OCI-LY1 (cell line): ENCODE measurements around the gene NTMT2.

ENCODE experiments used
- EZH2 ChIP-seq: fragments of 200-600 bp; sonication (generic), shearing (Covaris generic); IDR thresholded peaks from 2 replicates; pipeline ENCODE4 v1.8.0; 2017; ENCODE audit warnings: borderline replicate concordance, mixed run types, mild to moderate bottlenecking, antibody characterized with exemption, low read length, moderate library complexity, mixed read lengths
- TF ChIP-seq, protein P1 (sequence below): fragments of 200-600 bp; sonication (generic), shearing (Covaris generic); IDR thresholded peaks from 2 replicates; pipeline ENCODE4 v1.5.1; 2017; ENCODE audit warnings: mild to moderate bottlenecking, antibody characterized with exemption, low read length, moderate library complexity, mixed read lengths

DNA sequence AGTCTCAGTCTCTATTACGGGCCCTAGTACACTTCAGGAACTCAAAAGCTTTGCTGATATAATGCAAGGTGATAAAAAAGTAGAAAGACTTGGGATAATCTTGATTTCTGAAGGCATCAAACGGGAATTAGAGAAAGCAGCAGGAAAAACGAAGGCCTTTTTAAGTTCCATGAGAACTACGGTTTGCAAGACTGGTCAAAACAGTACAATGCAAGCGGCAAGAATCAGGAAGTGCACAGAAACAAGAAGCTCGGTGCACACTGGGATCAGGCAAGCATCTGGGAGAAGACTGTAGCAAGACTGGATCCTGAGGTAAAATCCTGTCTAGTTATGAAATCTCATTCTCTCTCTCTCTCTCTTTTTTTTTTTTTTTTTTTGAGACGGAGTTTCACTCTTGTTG is 28.6 kb downstream of the NTMT2 start:
- TF ChIP-seq, protein P1, sequence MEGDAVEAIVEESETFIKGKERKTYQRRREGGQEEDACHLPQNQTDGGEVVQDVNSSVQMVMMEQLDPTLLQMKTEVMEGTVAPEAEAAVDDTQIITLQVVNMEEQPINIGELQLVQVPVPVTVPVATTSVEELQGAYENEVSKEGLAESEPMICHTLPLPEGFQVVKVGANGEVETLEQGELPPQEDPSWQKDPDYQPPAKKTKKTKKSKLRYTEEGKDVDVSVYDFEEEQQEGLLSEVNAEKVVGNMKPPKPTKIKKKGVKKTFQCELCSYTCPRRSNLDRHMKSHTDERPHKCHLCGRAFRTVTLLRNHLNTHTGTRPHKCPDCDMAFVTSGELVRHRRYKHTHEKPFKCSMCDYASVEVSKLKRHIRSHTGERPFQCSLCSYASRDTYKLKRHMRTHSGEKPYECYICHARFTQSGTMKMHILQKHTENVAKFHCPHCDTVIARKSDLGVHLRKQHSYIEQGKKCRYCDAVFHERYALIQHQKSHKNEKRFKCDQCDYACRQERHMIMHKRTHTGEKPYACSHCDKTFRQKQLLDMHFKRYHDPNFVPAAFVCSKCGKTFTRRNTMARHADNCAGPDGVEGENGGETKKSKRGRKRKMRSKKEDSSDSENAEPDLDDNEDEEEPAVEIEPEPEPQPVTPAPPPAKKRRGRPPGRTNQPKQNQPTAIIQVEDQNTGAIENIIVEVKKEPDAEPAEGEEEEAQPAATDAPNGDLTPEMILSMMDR = no peak
- TF ChIP-seq EZH2 = no peak
